Ovary (tissue), 9 donors: ENCODE data around the gene TOMM22. TPM values are rescaled to one million over a fixed set of nuclear protein-coding genes. Genes with fewer than 3 reads are reported as not detected.

Source experiments
- DNase-seq, 5 donors: peaks; one replicate each; pipeline ENCODE4 v3.0.0-alpha.2; 2019 to 2020
- H3K27ac ChIP-seq, 2 donors: fragments of 200-600 bp; one replicate each; pipeline versions ENCODE4 v1.5.1 to v1.8.0; 2019 to 2022
- H3K27me3 ChIP-seq: fragments of 200-600 bp; one replicate; pipeline ENCODE4 v1.8.0; 2022
- H3K36me3 ChIP-seq: fragments of 200-600 bp; sonication (generic); one replicate; pipeline ENCODE4 v1.5.1; 2019
- H3K4me1 ChIP-seq: one replicate; pipeline ENCODE4 v1.8.1; 2013; ENCODE audit warnings: mild to moderate bottlenecking, moderate library complexity; ENCODE audit not compliant: insufficient read depth
- H3K4me3 ChIP-seq: fragments of 200-600 bp; sonication (generic); one replicate; pipeline ENCODE4 v1.5.1; 2017
- H3K9me3 ChIP-seq, 2 donors: fragments of 200-600 bp in 1 of 2; sonication (generic) in 1 of 2; one replicate each; pipeline versions ENCODE4 v1.5.1 to v1.8.1; 2013 to 2019; ENCODE audit warnings: mild to moderate bottlenecking in 1 of 2, moderate library complexity in 1 of 2
- CTCF ChIP-seq, 3 donors: fragments of 450-650 bp in 2 of 3; fragments of 200-600 bp in 1 of 3; IDR thresholded peaks; one replicate each; pipeline versions ENCODE4 v1.5.1 to v1.8.0; 2016 to 2022; ENCODE audit warnings: antibody characterized with exemption in 3 of 3, mild to moderate bottlenecking in 1 of 3
- EP300 ChIP-seq: sonication (generic); formaldehyde crosslinking; IDR thresholded peaks from one replicate; pipeline ENCODE4 v1.6.1; 2017; ENCODE audit warnings: antibody characterized with exemption
- POLR2A ChIP-seq: fragments of 450-650 bp; IDR thresholded peaks from one replicate; pipeline ENCODE4 v1.6.1; 2017; ENCODE audit warnings: antibody characterized with exemption, mild to moderate bottlenecking, moderate library complexity
- WGBS, 3 donors: extraction: QIAGEN DNeasy Blood & Tissue Kit in 1 of 3; methylation state at CpG; one replicate each; pipeline versions ENCODE4 v1.1.5 to v1.1.7; 2013 to 2017; 5-methylcytosine and 5-hydroxymethylcytosine counted together
- intact Hi-C, 4 donors: fragments of 100-400 bp; cut with DNase I; formaldehyde crosslinking; loops; one replicate each; pipeline versions ENCODE4 v1.11.0 to v1.15.1; 2022 to 2023
- polyA plus RNA-seq, 2 donors: library from polyadenylated mRNA; stranded (reverse); fragments of 200-250 nt in 1 of 2; fragments of 350-450 nt in 1 of 2; fragmentation: Illumina TruSeq in 1 of 2; extraction: RNeasy Lipid Tissue Mini Kit (QIAGEN cat#74804) in 1 of 2; gene quantifications; one replicate each; pipeline ENCODE4 v1.2.3, GENCODE V29; 2013 to 2014
- total RNA-seq, 7 donors: library from RNA; depleted of rRNA in 2 of 7; stranded (reverse); fragments of >200 nt in 2 of 7; fragmentation: NEBNext Ultra II Directional in 3 of 7; extraction: Animal tissue kit (Norgen Biotek cat#: 25700) in 3 of 7; gene quantifications; one replicate each; pipeline versions ENCODE4 v1.1.0 to v1.2.4, GENCODE V29; 2016 to 2023
- donor health status: DM: no; HTN: no; CAD: no; lungs with moderate emphysema.
- donor health status: DM: no; HTN: no; CAD: no.
- donor health status: Bipolar disorder and iron deficiency.
- donor health status: DM: yes; HTN: yes; CAD: no.
- donor health status: DM: no; HTN: no; CAD: no.
- donor health status: DM: yes; HTN: yes; CAD: no.

The TOMM22 gene
- total and polyA plus RNA-seq, 9 donors = 30.0 to 96.3 (median 57.7) TPM

GRCh38 chr22:38653741-38654140 is 28.0 kb upstream of the TOMM22 start:
- intact Hi-C loops = no loop called here
- no peak for DNase-seq
- Histone ChIP-seq H3K27me3 (no peaks in the 10 kb centered on the region), H3K9me3 (no peaks in the 10 kb centered on the region), H3K4me1 (peaks cover 5% of the 10 kb centered on the region), H3K27ac (no peak overlapping the region), H3K4me3 (no peak overlapping the region), H3K36me3 (no peaks in the 10 kb centered on the region)
- no peak for TF ChIP-seq EP300
- TF ChIP-seq POLR2A = no peak
- TF ChIP-seq CTCF (IDR thresholded peaks at IDR 0.05) = no peak
- 95 to 98% (median 97%) methylated on average over 8 of the region's 8 CpGs for WGBS, 3 donors

GRCh38 chr22:38655519-38656255 is 26.1 kb upstream of the TOMM22 start:
- Histone ChIP-seq H3K36me3 (no peaks in the 10 kb centered on the region), H3K9me3 (no peaks in the 10 kb centered on the region), H3K27me3 (no peaks in the 10 kb centered on the region), H3K4me1 (peaks cover 5% of the 10 kb centered on the region), H3K27ac (peak overlapping the region; percentile 61 to 88), H3K4me3 (peak overlapping the region; percentile 91)
- WGBS, 3 donors = 3 to 6% (median 3%) methylated on average over 21 to 22 of the region's 22 CpGs
- TF ChIP-seq EP300 (no peak), POLR2A (no peak), CTCF (IDR thresholded peaks at IDR 0.05) (no peak)
- intact Hi-C loops = no loop called here
- peak in 1 of 5 donors; percentile 28 for DNase-seq

DNA sequence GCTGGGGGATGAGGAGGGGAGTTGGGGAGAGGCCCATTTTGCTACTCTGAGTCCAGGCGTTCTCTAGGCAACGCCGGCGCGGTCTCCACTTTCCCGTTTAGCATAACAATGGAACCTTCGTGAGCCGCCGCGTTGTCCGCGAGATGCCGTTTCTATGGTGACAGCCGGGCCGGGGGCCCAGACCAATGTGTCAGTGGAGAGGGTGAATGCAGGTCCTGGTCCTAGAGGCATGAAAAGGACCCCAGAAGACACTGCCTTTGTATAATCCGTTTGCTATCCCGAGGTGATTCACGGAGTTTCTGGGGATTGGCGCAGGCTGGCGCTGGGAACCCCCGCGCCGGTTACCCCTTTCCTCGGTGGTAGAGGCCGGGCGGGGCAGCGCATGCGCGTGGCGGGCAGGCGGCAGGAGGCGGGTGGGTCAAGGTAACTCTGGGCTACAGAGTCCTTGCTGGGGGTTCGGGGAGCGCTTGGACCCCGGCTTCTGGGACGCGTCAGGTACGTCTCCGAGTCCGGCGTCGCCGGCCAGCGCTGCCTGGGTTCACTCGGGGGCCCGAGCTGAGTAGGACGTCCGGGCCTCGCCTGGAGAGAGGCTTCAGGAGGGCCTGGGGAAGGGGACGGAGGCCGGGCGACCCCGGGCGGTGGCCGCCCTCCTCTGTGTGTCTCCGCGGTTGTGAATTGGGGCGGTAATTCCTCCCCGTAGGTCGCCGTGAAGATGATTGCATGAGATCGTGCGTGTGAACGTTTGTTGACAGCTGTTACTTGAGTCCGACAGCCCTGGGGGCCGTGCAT is 25.3 kb upstream of the TOMM22 start, which contains the start of the genes CBY1 and FAM227A:
CBY1 (plus strand) TSS at position 383 of the 789 bp plus-strand sequence. CDS start 11,417 bp downstream, outside the sequence.
FAM227A (minus strand) TSS at position 137 of the 789 bp plus-strand sequence. CDS start 6,224 bp downstream, outside the sequence.
- TF ChIP-seq POLR2A = peak; percentile 49
- peak in 1 of 3 donors; percentile 19 for TF ChIP-seq CTCF (IDR thresholded peaks at IDR 0.05)
- no peak for TF ChIP-seq EP300
- intact Hi-C loops = no loop called here
- peak within 1 kb of the TSS; percentile 91 for H3K4me3 ChIP-seq
- peak; percentile 85 to 91 (median 89) for DNase-seq
- H3K27me3 ChIP-seq = no peaks in the 10 kb centered on the region
- no peaks in the 10 kb centered on the region for H3K36me3 ChIP-seq
- no peaks in the 10 kb centered on the region for H3K9me3 ChIP-seq
- WGBS, 3 donors = 0 to 1% (median 1%) methylated on average over 66 of the region's 66 CpGs
- peak within 1 kb of the TSS; percentile 61 to 88 for H3K27ac ChIP-seq
- H3K4me1 ChIP-seq = peaks cover 5% of the 10 kb centered on the region

- WGBS, 3 donors = 4 to 6% (median 5%) methylated on average over 16 of the region's 16 CpGs
- intact Hi-C loops = no loop called here
- Histone ChIP-seq H3K27me3 (no peaks in the 10 kb centered on the region), H3K4me3 (peak overlapping the region; percentile 91), H3K36me3 (no peaks in the 10 kb centered on the region), H3K9me3 (no peaks in the 10 kb centered on the region), H3K4me1 (peaks cover 5% of the 10 kb centered on the region), H3K27ac (peak overlapping the region in 1 of 2 donors; percentile 88)
- TF ChIP-seq POLR2A = no peak
- no peak for TF ChIP-seq EP300
- TF ChIP-seq CTCF (IDR thresholded peaks at IDR 0.05) = no peak
- DNase-seq = peak in 1 of 5 donors; percentile 38
These were observed 24.5 kb upstream of the TOMM22 start for GRCh38 chr22:38657045-38657909.
